ENCODE data around the gene KRTAP10-2. TPM values are rescaled to one million over a fixed set of nuclear protein-coding genes. Genes with fewer than 3 reads are reported as not detected.

The KRTAP10-2 gene
- total and polyA plus RNA-seq, 2 of the 4 experiments (the other 2 are of a cell fraction) = not detected

DNA sequence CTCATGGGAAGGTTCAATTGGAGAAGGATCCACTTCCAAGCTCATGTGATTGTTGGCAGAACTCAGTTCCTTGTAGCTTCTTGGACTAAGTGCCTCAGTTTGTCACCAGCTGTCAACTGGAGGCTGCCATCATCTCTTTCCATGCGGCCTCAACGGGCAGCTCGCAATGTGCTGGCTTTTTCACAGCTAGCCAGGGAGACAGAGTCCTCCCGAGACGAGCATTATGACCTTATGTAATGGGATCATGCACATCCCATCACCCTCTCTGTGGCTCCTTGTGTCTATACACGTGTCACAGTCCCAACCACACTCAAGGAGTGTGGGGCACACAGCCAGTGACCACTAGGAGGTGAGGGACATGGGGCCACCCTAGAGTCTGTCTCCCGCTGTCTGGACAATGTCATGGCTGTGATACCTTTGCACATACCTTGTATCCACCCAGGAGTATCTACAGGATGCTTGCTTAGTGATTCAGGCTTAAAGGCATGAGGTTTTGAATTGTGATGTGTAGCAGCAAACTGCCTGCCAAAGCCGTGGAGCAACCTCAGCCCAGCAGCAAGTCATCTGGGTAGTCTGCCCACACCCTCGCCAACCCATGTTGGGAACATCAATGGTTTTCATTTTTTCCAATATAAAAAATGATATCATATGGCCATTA is 44.9 kb upstream of the KRTAP10-2 start:
- ATAC-seq (ENCODE audit: low read depth) (no peak), DNase-seq (no peak)
- no peak overlapping the region for H4K91ac ChIP-seq (ENCODE audit: insufficient read depth, low read depth, low read length)
- H3K56ac ChIP-seq (ENCODE audit: extremely low read depth, insufficient read depth, low read length) = no peak overlapping the region
- H3K9ac ChIP-seq (ENCODE audit: low read depth, low read length) = no peak overlapping the region
- no peaks in the 10 kb centered on the region for H3K9me1 ChIP-seq (ENCODE audit: insufficient read depth, low read length)
- no peak overlapping the region for H3K14ac ChIP-seq (replicated peaks; ENCODE audit: low read depth, low read length)
- H3K27ac ChIP-seq (ENCODE audit: insufficient read depth, low read length) = no peak overlapping the region
- no peaks in the 10 kb centered on the region for H3K36me3 ChIP-seq (ENCODE audit: control insufficient read depth, insufficient read depth, low read length)
- CTCF ChIA-PET = no interaction called here
- no peak overlapping the region for H3K23ac ChIP-seq (ENCODE audit: low read depth, low read length)
- in situ Hi-C loops (cut with MboI; ENCODE audit: low sequenced_read_pairs) (no loop called here), dilution Hi-C loops (cut with HindIII; ENCODE audit: low sequenced_read_pairs, unreplicated experiment) (no loop called here), intact Hi-C loops (cut with micrococcal nuclease) (no loop called here)
- H3K79me1 ChIP-seq (ENCODE audit: low read depth in 1 of 2, low read length in 2 of 2) = no peaks in the 10 kb centered on the region
- H3K9me3 ChIP-seq (ENCODE audit: control insufficient read depth, insufficient read depth, low read length) = no peaks in the 10 kb centered on the region
- H2BK15ac ChIP-seq (ENCODE audit: low read depth, low read length) = no peak overlapping the region
- no peak overlapping the region for H3K18ac ChIP-seq (ENCODE audit: low read depth, low read length)
- H3K4ac ChIP-seq (ENCODE audit: low read depth, low read length) = no peak overlapping the region
- H3K4me2 ChIP-seq (ENCODE audit: low read depth, low read length) = no peak overlapping the region
- H2AK5ac ChIP-seq (ENCODE audit: low read depth, low read length) = no peak overlapping the region
- H3K4me1 ChIP-seq (ENCODE audit: control insufficient read depth, insufficient read depth, low read length) = no peaks in the 10 kb centered on the region
- no peak overlapping the region for H4K5ac ChIP-seq (ENCODE audit: low read depth, low read length)
- H3K4me3 ChIP-seq (ENCODE audit: insufficient read depth, low read depth, low read length) = no peak overlapping the region
- no peak overlapping the region for H2BK20ac ChIP-seq (ENCODE audit: low read depth, low read length)
- no TSS peak for BruUV-seq (replicated peaks)
- peaks cover 4% of the 10 kb centered on the region; the same call in 1 of the 2 replicates for H3K27me3 ChIP-seq (ENCODE audit: control insufficient read depth, insufficient read depth, low read length)
- no peak overlapping the region for H2BK5ac ChIP-seq (ENCODE audit: low read depth, low read length, poor library complexity, severe bottlenecking)
- H4K8ac ChIP-seq (ENCODE audit: low read depth in 2 of 2, low read length in 2 of 2) = no peak overlapping the region
- no peaks in the 10 kb centered on the region for H4K20me1 ChIP-seq (ENCODE audit: insufficient read depth, low read length)
- TF ChIP-seq, protein P1, sequence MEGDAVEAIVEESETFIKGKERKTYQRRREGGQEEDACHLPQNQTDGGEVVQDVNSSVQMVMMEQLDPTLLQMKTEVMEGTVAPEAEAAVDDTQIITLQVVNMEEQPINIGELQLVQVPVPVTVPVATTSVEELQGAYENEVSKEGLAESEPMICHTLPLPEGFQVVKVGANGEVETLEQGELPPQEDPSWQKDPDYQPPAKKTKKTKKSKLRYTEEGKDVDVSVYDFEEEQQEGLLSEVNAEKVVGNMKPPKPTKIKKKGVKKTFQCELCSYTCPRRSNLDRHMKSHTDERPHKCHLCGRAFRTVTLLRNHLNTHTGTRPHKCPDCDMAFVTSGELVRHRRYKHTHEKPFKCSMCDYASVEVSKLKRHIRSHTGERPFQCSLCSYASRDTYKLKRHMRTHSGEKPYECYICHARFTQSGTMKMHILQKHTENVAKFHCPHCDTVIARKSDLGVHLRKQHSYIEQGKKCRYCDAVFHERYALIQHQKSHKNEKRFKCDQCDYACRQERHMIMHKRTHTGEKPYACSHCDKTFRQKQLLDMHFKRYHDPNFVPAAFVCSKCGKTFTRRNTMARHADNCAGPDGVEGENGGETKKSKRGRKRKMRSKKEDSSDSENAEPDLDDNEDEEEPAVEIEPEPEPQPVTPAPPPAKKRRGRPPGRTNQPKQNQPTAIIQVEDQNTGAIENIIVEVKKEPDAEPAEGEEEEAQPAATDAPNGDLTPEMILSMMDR (conservative IDR thresholded peaks at IDR 0.05; ENCODE audit: low read depth, low read length) = no peak
- TF ChIP-seq USF2 (IDR thresholded peaks at IDR 0.05; ENCODE audit: low read depth, low read length) (no peak), SMC3 (IDR thresholded peaks at IDR 0.05; ENCODE audit: low read depth, low read length) (no peak), MAFK (IDR thresholded peaks at IDR 0.05; ENCODE audit: low read depth, low read length) (no peak), MAZ (IDR thresholded peaks at IDR 0.05; ENCODE audit: borderline replicate concordance, low read depth, low read length) (no peak), RCOR1 (IDR thresholded peaks at IDR 0.05; ENCODE audit: insufficient replicate concordance, low read length) (no peak), POLR2A (IDR thresholded peaks at IDR 0.05; ENCODE audit: low read depth, low read length) (no peak), BHLHE40 (IDR thresholded peaks at IDR 0.05; ENCODE audit: low read depth, low read length) (no peak), RFX5 (IDR thresholded peaks at IDR 0.05; ENCODE audit: low read depth, low read length) (no peak)
- H2BK120ac ChIP-seq (ENCODE audit: low read depth, low read length) = no peak overlapping the region
- H2AK9ac ChIP-seq (replicated peaks; ENCODE audit: low read depth, low read length, poor library complexity) = no peak overlapping the region
- H2AFZ ChIP-seq (replicated peaks; ENCODE audit: low read length, poor library complexity) = no peak overlapping the region
- 45% methylated on average over 4 of the region's 9 CpGs; no CpG with 5 or more reads in 1 of the 2 experiments for WGBS, 2 experiments (ENCODE audit: extremely low coverage in 2 of 2, insufficient read length in 1 of 2)
- POLR2A ChIA-PET (ENCODE audit: unreplicated experiment) = no interaction called here

Data from IMR-90 (cell line).